HCT116 (cell line): ENCODE measurements around the gene SNCA. TPM values are rescaled to one million over a fixed set of nuclear protein-coding genes. Genes with fewer than 3 reads are reported as not detected.

Source experiments
- ATAC-seq: fragments of 200-7000 bp; cut with Tn5 transposase; 2 replicates; pipeline ENCODE4 v1.9.1; 2020; ENCODE audit warnings: mild to moderate bottlenecking, moderate library complexity
- BruUV-seq: library from RNA; stranded (reverse); fragments of 400-500 nt; replicated peaks from 2 replicates; lab custom pipeline; 2021; lab: Mats Ljungman, UMichigan
- CTCF ChIA-PET: fragments of 300-600 bp; sonication (Branson Sonifier 250); formaldehyde crosslinking; loops from one replicate; lab custom pipeline; 2021; ENCODE audit warnings: antibody characterized with exemption; lab: Charles Lee
- POLR2A ChIA-PET: fragments of 300-600, 350-600 bp; sonication (Branson Sonifier 250); formaldehyde crosslinking; loops from one replicate; lab custom pipeline; 2021; ENCODE audit warnings: antibody characterized with exemption; lab: Charles Lee
- RAD21 ChIA-PET, 2 experiments: fragments of 300-600 bp; sonication (Branson Sonifier 250); formaldehyde crosslinking; loops; one replicate each; lab custom pipeline; 2023; ENCODE audit warnings: low total read pairs in 2 of 2; ENCODE audit not compliant: uncharacterized antibody in 2 of 2, unreplicated experiment in 2 of 2, low non-redundant PET in 1 of 2; lab: Charles Lee
- DNase-seq: peaks from one replicate; pipeline ENCODE4 v3.0.0-alpha.2; 2010; ENCODE audit warnings: low read depth, low spot score
- H2AFZ ChIP-seq: fragments of 200-600 bp; shearing (Covaris generic), sonication (generic); 2 replicates; pipeline ENCODE4 v1.6.1; 2017; ENCODE audit warnings: low read depth, mixed run types, mixed read lengths, antibody characterized with exemption, low read length; ENCODE audit not compliant: poor library complexity, severe bottlenecking
- H3K27ac ChIP-seq: 2 replicates; pipeline ENCODE4 v1.5.1; 2012; ENCODE audit warnings: low read depth, low read length
- H3K27me3 ChIP-seq: fragments of 200-600 bp; sonication (generic); 2 replicates; pipeline ENCODE4 v1.6.1; 2016; ENCODE audit warnings: mixed run types, low read length, mixed read lengths; ENCODE audit not compliant: insufficient read depth
- H3K36me3 ChIP-seq, 2 experiments: fragments of 200-500 bp in 1 of 2; fragments of 200-600 bp in 1 of 2; sonication (Bioruptor generic) in 1 of 2; sonication (generic) in 1 of 2; 2 replicates each; pipeline versions ENCODE4 v1.5.1 to v1.6.1; 2014 to 2016; ENCODE audit warnings: low read length in 2 of 2, inconsistent platforms in 1 of 2, mixed read lengths in 1 of 2, mixed run types in 1 of 2; ENCODE audit not compliant: insufficient read depth in 2 of 2, control insufficient read depth in 1 of 2
- H3K4me1 ChIP-seq, 2 experiments: fragments of 200-600 bp in 1 of 2; sonication (generic) in 1 of 2; 2 replicates each; pipeline versions ENCODE4 v1.5.1 to v1.6.1; 2012 to 2017; ENCODE audit warnings: low read length in 2 of 2, inconsistent platforms in 1 of 2, mild to moderate bottlenecking in 1 of 2, mixed read lengths in 1 of 2, mixed run types in 1 of 2, moderate library complexity in 1 of 2; ENCODE audit not compliant: insufficient read depth in 2 of 2, control insufficient read depth in 1 of 2
- H3K4me2 ChIP-seq: fragments of 200-600 bp; sonication (generic); 2 replicates; pipeline ENCODE4 v1.6.1; 2017; ENCODE audit warnings: mixed run types, low read length, mixed read lengths
- H3K4me3 ChIP-seq, 2 experiments: fragments of 200-600 bp in 1 of 2; sonication (generic) in 1 of 2; replicated peaks in 1 of 2; 2 replicates each; pipeline ENCODE4 v1.5.1; 2011 to 2016; ENCODE audit warnings: low read length in 2 of 2, control low read depth in 1 of 2, low read depth in 1 of 2, mild to moderate bottlenecking in 1 of 2, mixed read lengths in 1 of 2, mixed run types in 1 of 2
- H3K79me2 ChIP-seq: fragments of 200-600 bp; sonication (generic); 2 replicates; pipeline ENCODE4 v1.6.1; 2017; ENCODE audit warnings: mild to moderate bottlenecking, mixed run types, low read length, moderate library complexity, mixed read lengths; ENCODE audit not compliant: insufficient read depth
- H3K9ac ChIP-seq: fragments of 200-600 bp; sonication (generic); 2 replicates; pipeline ENCODE4 v1.6.1; 2016; ENCODE audit warnings: low read length, mixed read lengths
- H3K9me2 ChIP-seq: fragments of 200-600 bp; sonication (generic), shearing (Covaris generic); 2 replicates; pipeline ENCODE4 v1.6.1; 2017; ENCODE audit warnings: mixed run types, mild to moderate bottlenecking, moderate library complexity; ENCODE audit not compliant: insufficient read depth
- H3K9me3 ChIP-seq, 2 experiments: fragments of 200-500 bp in 1 of 2; fragments of 200-600 bp in 1 of 2; sonication (Bioruptor generic) in 1 of 2; sonication (generic) in 1 of 2; 2 replicates each; pipeline ENCODE4 v1.6.1; 2014 to 2017; ENCODE audit warnings: low read length in 2 of 2, mixed read lengths in 2 of 2, inconsistent platforms in 1 of 2, low read depth in 1 of 2, mild to moderate bottlenecking in 1 of 2, mixed run types in 1 of 2, moderate library complexity in 1 of 2; ENCODE audit not compliant: control insufficient read depth in 1 of 2, insufficient read depth in 1 of 2
- H4K20me1 ChIP-seq: fragments of 200-600 bp; sonication (generic), shearing (Covaris generic); 2 replicates; pipeline ENCODE4 v1.6.1; 2017; ENCODE audit warnings: mixed run types, mild to moderate bottlenecking, moderate library complexity; ENCODE audit not compliant: insufficient read depth
- CBX3 ChIP-seq: IDR thresholded peaks from 2 replicates; pipeline ENCODE4 v1.6.1; 2012; ENCODE audit warnings: low read depth
- CEBPB ChIP-seq: IDR thresholded peaks from 2 replicates; pipeline ENCODE4 v1.6.1; 2012; ENCODE audit warnings: low read depth
- ELF1 ChIP-seq: IDR thresholded peaks from 2 replicates; pipeline ENCODE4 v1.6.1; 2012; ENCODE audit warnings: low read depth, borderline replicate concordance
- EZH2 ChIP-seq: fragments of 200-600 bp; sonication (generic); IDR thresholded peaks from 2 replicates; pipeline ENCODE4 v1.6.1; 2017; ENCODE audit warnings: antibody characterized with exemption, mixed run types
- JUND ChIP-seq: IDR thresholded peaks from 2 replicates; pipeline ENCODE4 v1.6.1; 2012
- RAD21 ChIP-seq: IDR thresholded peaks from 2 replicates; pipeline ENCODE4 v1.6.1; 2012; ENCODE audit warnings: low read depth, mild to moderate bottlenecking
- SP1 ChIP-seq: IDR thresholded peaks from 2 replicates; pipeline ENCODE4 v1.6.1; 2012; ENCODE audit warnings: low read depth
- SRF ChIP-seq: IDR thresholded peaks from 2 replicates; pipeline ENCODE4 v1.6.1; 2012; ENCODE audit warnings: low read depth
- TCF7L2 ChIP-seq: IDR thresholded peaks from 2 replicates; pipeline ENCODE4 v1.7.0; 2011; ENCODE audit warnings: borderline replicate concordance, inconsistent platforms; ENCODE audit not compliant: insufficient read depth, insufficient read length; ENCODE audit errors: extremely low read depth
- YY1 ChIP-seq: IDR thresholded peaks from 2 replicates; pipeline ENCODE4 v1.6.1; 2011; ENCODE audit warnings: low read length, low read depth, moderate library complexity, mild to moderate bottlenecking; ENCODE audit not compliant: insufficient replicate concordance; ENCODE audit errors: extremely low read depth
- ZFX ChIP-seq: fragments of 450-650 bp; IDR thresholded peaks from 2 replicates; pipeline ENCODE4 v1.6.1; 2017
- ZNF274 ChIP-seq: fragments of 200-500 bp; sonication (Bioruptor generic); IDR thresholded peaks from 2 replicates; pipeline ENCODE4 v1.6.1; 2014; ENCODE audit warnings: mild to moderate bottlenecking, low read depth, low read length, inconsistent platforms
- intact Hi-C: fragments of 100-400 bp; cut with micrococcal nuclease; formaldehyde crosslinking; loops from 2 replicates; pipeline ENCODE4 v1.10.0; 2022
- total RNA-seq: library from RNA; stranded (reverse); gene quantifications from one replicate; pipeline ENCODE4 v1.2.1, GENCODE V29; 2021; ENCODE audit not compliant: unreplicated experiment
- TF ChIP-seq, protein P1 (sequence below), 3 experiments: fragments of 200-600 bp in 1 of 3; sonication (generic) in 1 of 3; IDR thresholded peaks in 2 of 3; conservative IDR thresholded peaks in 1 of 3; 2 replicates each; pipeline ENCODE4 v1.5.1; 2012 to 2017; ENCODE audit warnings: low read depth in 2 of 3, low read length in 2 of 3, antibody characterized with exemption in 1 of 3, borderline replicate concordance in 1 of 3, control low read depth in 1 of 3, mild to moderate bottlenecking in 1 of 3, mixed read lengths in 1 of 3, mixed run types in 1 of 3, moderate library complexity in 1 of 3; ENCODE audit not compliant: insufficient read depth in 1 of 3
- TF ChIP-seq, protein P2 (sequence below): IDR thresholded peaks from 2 replicates; pipeline ENCODE4 v1.6.1; 2012; ENCODE audit warnings: low read depth
- TF ChIP-seq, protein P3 (sequence below): IDR thresholded peaks from 2 replicates; pipeline ENCODE4 v1.6.1; 2012

The SNCA gene
- total RNA-seq, 1 experiment from 2014 or later, result 1.0 TPM

DNA sequence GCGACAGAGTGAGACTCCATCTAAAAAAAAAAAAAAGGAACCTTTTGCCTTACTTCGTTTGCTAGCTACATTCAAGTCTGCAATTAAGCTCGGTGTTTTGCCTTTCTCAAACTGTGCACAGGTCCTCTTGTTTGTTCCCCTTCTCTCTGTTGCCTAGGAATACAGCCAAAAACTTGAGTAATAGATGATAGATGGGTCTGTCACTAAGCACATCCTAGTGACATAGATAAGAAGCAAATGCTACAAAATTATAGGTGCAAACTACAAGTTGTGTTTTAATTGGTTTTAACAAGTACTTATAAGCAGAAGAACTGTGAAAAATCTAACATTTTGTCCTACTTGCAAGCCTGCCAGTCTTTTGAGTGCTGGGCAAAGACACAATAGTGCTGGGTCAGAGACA, 95.2 kb downstream of the SNCA start:
- no peaks in the 10 kb centered on the region for H3K79me2 ChIP-seq
- RAD21 ChIA-PET, result no interaction called here
- no TSS peak for BruUV-seq
- H3K4me2 ChIP-seq, result no peak overlapping the region
- CTCF ChIA-PET, result no interaction called here
- no peak overlapping the region for H3K27ac ChIP-seq
- no peaks in the 10 kb centered on the region for H3K36me3 ChIP-seq
- H3K9ac ChIP-seq, result no peak overlapping the region
- no peak for ATAC-seq
- H3K9me2 ChIP-seq, result no peaks in the 10 kb centered on the region
- TF ChIP-seq CEBPB (no peak), RAD21 (no peak)
- TF ChIP-seq, all 23 proteins: peak for 0
- Histone ChIP-seq H2AFZ (no peak overlapping the region), H3K9me3 (no peaks in the 10 kb centered on the region), H4K20me1 (no peaks in the 10 kb centered on the region), H3K4me3 (no peak overlapping the region), H3K4me1 (peaks cover 0 to 8% of the 10 kb centered on the region in 2 experiments; a peak in 3 of 4 replicates), H3K27me3 (no peaks in the 10 kb centered on the region)
- DNase-seq, result no peak
- intact Hi-C loops, result no loop called here
- POLR2A ChIA-PET, result no interaction called here

- Histone ChIP-seq H4K20me1 (no peaks in the 10 kb centered on the region), H3K4me1 (peaks cover 0 to 8% of the 10 kb centered on the region in 2 experiments; a peak in 3 of 4 replicates), H3K27ac (no peak overlapping the region), H3K9me3 (no peaks in the 10 kb centered on the region), H3K4me3 (no peak overlapping the region), H2AFZ (no peak overlapping the region), H3K79me2 (no peaks in the 10 kb centered on the region), H3K4me2 (no peak overlapping the region), H3K36me3 (no peaks in the 10 kb centered on the region), H3K9me2 (no peaks in the 10 kb centered on the region), H3K27me3 (no peaks in the 10 kb centered on the region), H3K9ac (no peak overlapping the region)
- DNase-seq (no peak), ATAC-seq (no peak)
- intact Hi-C loops, result no loop called here
- BruUV-seq, result no TSS peak
- POLR2A ChIA-PET, result no interaction called here
- CTCF ChIA-PET, result no interaction called here
- RAD21 ChIA-PET, result no interaction called here
- no peak for TF ChIP-seq SRF
- no peak for TF ChIP-seq EZH2
- TF ChIP-seq CBX3, result no peak
- TF ChIP-seq, protein P1, sequence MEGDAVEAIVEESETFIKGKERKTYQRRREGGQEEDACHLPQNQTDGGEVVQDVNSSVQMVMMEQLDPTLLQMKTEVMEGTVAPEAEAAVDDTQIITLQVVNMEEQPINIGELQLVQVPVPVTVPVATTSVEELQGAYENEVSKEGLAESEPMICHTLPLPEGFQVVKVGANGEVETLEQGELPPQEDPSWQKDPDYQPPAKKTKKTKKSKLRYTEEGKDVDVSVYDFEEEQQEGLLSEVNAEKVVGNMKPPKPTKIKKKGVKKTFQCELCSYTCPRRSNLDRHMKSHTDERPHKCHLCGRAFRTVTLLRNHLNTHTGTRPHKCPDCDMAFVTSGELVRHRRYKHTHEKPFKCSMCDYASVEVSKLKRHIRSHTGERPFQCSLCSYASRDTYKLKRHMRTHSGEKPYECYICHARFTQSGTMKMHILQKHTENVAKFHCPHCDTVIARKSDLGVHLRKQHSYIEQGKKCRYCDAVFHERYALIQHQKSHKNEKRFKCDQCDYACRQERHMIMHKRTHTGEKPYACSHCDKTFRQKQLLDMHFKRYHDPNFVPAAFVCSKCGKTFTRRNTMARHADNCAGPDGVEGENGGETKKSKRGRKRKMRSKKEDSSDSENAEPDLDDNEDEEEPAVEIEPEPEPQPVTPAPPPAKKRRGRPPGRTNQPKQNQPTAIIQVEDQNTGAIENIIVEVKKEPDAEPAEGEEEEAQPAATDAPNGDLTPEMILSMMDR (IDR thresholded peaks at IDR 0.05 in 2 of 3, conservative IDR thresholded peaks at IDR 0.05 in 1 of 3; ENCODE audit: borderline replicate concordance in 1 of 3, insufficient read depth in 1 of 3, low read depth in 2 of 3, low read length in 2 of 3), result no peak
- TF ChIP-seq, protein P2, sequence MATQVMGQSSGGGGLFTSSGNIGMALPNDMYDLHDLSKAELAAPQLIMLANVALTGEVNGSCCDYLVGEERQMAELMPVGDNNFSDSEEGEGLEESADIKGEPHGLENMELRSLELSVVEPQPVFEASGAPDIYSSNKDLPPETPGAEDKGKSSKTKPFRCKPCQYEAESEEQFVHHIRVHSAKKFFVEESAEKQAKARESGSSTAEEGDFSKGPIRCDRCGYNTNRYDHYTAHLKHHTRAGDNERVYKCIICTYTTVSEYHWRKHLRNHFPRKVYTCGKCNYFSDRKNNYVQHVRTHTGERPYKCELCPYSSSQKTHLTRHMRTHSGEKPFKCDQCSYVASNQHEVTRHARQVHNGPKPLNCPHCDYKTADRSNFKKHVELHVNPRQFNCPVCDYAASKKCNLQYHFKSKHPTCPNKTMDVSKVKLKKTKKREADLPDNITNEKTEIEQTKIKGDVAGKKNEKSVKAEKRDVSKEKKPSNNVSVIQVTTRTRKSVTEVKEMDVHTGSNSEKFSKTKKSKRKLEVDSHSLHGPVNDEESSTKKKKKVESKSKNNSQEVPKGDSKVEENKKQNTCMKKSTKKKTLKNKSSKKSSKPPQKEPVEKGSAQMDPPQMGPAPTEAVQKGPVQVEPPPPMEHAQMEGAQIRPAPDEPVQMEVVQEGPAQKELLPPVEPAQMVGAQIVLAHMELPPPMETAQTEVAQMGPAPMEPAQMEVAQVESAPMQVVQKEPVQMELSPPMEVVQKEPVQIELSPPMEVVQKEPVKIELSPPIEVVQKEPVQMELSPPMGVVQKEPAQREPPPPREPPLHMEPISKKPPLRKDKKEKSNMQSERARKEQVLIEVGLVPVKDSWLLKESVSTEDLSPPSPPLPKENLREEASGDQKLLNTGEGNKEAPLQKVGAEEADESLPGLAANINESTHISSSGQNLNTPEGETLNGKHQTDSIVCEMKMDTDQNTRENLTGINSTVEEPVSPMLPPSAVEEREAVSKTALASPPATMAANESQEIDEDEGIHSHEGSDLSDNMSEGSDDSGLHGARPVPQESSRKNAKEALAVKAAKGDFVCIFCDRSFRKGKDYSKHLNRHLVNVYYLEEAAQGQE, result no peak
- TF ChIP-seq ELF1, result no peak
- no peak for TF ChIP-seq JUND
- TF ChIP-seq TCF7L2, result no peak
- no peak for TF ChIP-seq ZFX
- no peak for TF ChIP-seq RAD21
- no peak for TF ChIP-seq ZNF274
- no peak for TF ChIP-seq SP1
- TF ChIP-seq, protein P3, sequence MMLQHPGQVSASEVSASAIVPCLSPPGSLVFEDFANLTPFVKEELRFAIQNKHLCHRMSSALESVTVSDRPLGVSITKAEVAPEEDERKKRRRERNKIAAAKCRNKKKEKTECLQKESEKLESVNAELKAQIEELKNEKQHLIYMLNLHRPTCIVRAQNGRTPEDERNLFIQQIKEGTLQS, result no peak
- TF ChIP-seq YY1, result no peak
Observed at GRCh38 chr4:89739311-89739988, 97.5 kb downstream of the SNCA start.
